Measurements from ENCODE around the gene TEX22.

GRCh38 chr14:105382343-105383082 lies 15.8 kb upstream of the TEX22 start:
- TF ChIP-seq ZNF529 (tag by site-specific recombination; IDR thresholded peaks at IDR 0.05; ENCODE audit: insufficient replicate concordance), result no peak
- no peak for TF ChIP-seq CTCF (tag by site-specific recombination; IDR thresholded peaks at IDR 0.05)
- no peak for TF ChIP-seq YY1 (tag by site-specific recombination; IDR thresholded peaks at IDR 0.05)
- TF ChIP-seq ZNF132 (tag by site-specific recombination; IDR thresholded peaks at IDR 0.05; ENCODE audit: borderline replicate concordance), result no peak
- TF ChIP-seq ZNF24 (tag by site-specific recombination; IDR thresholded peaks at IDR 0.05), result no peak
- no peak for TF ChIP-seq ZNF645 (tag by site-specific recombination; IDR thresholded peaks at IDR 0.05)
- no peak for TF ChIP-seq ATF2 (tag by site-specific recombination; IDR thresholded peaks at IDR 0.05; ENCODE audit: low read depth)
- no peak for TF ChIP-seq ZSCAN4 (tag by site-specific recombination; IDR thresholded peaks at IDR 0.05)
- no peak for TF ChIP-seq ZNF146 (tag by site-specific recombination; IDR thresholded peaks at IDR 0.05)
- TF ChIP-seq GLI2 (tag by site-specific recombination; IDR thresholded peaks at IDR 0.05; ENCODE audit: borderline replicate concordance, low read depth), result no peak
- no peak for TF ChIP-seq ZNF660 (tag by site-specific recombination; IDR thresholded peaks at IDR 0.05)
- no peak for TF ChIP-seq ZNF10 (tag by site-specific recombination; IDR thresholded peaks at IDR 0.05)
- TF ChIP-seq ZNF785 (tag by site-specific recombination; IDR thresholded peaks at IDR 0.05), result no peak
- TF ChIP-seq REST (tag by site-specific recombination; IDR thresholded peaks at IDR 0.05), result no peak
